Measurements from ENCODE around the gene LRRFIP2.

LRRFIP2 gene

DNA sequence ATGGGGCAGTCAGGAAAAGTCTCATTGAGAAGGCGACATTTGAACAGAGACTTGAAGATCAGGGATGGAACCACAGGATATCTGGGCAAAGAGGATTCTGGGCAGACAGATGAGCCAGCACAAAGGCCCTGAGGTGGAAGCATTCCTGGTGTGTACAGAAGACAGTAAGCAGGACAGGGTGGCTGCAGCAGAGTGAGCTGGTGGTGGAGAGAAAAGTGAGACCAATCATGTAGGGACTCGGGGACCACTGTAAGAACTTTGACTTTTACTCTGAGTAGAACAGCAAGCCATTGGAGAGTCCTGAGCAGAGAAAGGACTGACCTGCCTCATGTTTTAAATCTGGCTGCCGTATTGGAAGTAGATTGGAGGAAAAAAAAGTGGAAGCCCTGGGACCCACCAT, 29.9 kb upstream of the LRRFIP2 start:
- Histone ChIP-seq H3K36me3 (no peaks in the 10 kb centered on the region), H3K27ac (no peak overlapping the region), H3K4me3 (ENCODE audit: low read depth, low read length) (no peak overlapping the region), H3K27me3 (ENCODE audit: insufficient read depth, low read depth, severe bottlenecking) (no peaks in the 10 kb centered on the region), H3K9me3 (ENCODE audit: severe bottlenecking) (no peaks in the 10 kb centered on the region)
- TF ChIP-seq, protein P1, sequence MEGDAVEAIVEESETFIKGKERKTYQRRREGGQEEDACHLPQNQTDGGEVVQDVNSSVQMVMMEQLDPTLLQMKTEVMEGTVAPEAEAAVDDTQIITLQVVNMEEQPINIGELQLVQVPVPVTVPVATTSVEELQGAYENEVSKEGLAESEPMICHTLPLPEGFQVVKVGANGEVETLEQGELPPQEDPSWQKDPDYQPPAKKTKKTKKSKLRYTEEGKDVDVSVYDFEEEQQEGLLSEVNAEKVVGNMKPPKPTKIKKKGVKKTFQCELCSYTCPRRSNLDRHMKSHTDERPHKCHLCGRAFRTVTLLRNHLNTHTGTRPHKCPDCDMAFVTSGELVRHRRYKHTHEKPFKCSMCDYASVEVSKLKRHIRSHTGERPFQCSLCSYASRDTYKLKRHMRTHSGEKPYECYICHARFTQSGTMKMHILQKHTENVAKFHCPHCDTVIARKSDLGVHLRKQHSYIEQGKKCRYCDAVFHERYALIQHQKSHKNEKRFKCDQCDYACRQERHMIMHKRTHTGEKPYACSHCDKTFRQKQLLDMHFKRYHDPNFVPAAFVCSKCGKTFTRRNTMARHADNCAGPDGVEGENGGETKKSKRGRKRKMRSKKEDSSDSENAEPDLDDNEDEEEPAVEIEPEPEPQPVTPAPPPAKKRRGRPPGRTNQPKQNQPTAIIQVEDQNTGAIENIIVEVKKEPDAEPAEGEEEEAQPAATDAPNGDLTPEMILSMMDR (IDR thresholded peaks at IDR 0.05; ENCODE audit: low read depth, low read length) = no peak
- DNase-seq = no peak

DNA sequence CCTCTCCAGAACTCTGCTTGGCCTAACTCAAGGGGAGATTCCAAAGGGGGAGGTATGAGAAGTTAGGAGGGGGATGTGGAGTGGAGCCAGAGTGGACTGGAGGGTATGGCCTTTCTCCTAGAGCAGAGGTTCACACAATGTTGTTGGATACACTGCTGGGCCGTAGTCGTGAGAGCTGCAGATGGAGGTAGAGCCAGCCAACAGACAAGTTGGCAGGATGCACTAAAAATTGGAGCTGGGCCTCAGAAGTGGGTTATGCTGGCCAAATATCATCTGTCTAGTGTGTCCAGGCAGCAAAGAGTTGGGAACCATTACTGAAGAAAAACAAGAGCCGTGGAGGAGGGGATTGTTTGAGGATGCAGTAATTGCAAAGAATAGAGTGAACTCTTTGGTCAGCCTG, 27.7 kb upstream of the LRRFIP2 start:
- TF ChIP-seq, protein P1 (IDR thresholded peaks at IDR 0.05; ENCODE audit: low read depth, low read length) = no peak
- Histone ChIP-seq H3K27me3 (ENCODE audit: insufficient read depth, low read depth, severe bottlenecking) (no peaks in the 10 kb centered on the region), H3K9me3 (ENCODE audit: severe bottlenecking) (no peaks in the 10 kb centered on the region), H3K27ac (no peak overlapping the region), H3K36me3 (no peaks in the 10 kb centered on the region), H3K4me3 (ENCODE audit: low read depth, low read length) (no peak overlapping the region)
- DNase-seq = no peak

DNA sequence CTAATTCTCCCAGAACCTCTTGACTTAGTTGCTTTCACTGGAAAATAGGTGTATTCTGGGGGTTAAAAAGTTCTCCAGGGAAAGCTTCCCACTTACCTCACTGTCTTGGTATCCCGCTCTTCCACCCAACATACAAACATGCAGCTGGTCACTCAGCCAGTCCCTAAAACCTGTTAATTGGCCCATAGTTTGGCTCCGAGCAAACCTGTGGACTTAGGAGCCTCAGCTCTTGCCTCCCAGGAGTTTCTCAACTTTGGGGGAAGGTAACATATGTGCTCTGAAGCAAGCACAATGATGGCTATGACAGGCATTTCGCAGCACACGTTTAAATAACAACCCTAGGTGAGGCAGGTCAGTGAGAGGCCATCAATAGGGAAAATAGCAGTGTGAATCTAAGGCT, 25.8 kb upstream of the LRRFIP2 start:
- H3K27me3 ChIP-seq (ENCODE audit: insufficient read depth, low read depth, severe bottlenecking) = no peaks in the 10 kb centered on the region
- no peak overlapping the region for H3K27ac ChIP-seq
- no peak overlapping the region for H3K4me3 ChIP-seq (ENCODE audit: low read depth, low read length)
- DNase-seq = no peak
- no peaks in the 10 kb centered on the region for H3K9me3 ChIP-seq (ENCODE audit: severe bottlenecking)
- no peaks in the 10 kb centered on the region for H3K36me3 ChIP-seq
- TF ChIP-seq, protein P1 (IDR thresholded peaks at IDR 0.05; ENCODE audit: low read depth, low read length) = no peak

DNA sequence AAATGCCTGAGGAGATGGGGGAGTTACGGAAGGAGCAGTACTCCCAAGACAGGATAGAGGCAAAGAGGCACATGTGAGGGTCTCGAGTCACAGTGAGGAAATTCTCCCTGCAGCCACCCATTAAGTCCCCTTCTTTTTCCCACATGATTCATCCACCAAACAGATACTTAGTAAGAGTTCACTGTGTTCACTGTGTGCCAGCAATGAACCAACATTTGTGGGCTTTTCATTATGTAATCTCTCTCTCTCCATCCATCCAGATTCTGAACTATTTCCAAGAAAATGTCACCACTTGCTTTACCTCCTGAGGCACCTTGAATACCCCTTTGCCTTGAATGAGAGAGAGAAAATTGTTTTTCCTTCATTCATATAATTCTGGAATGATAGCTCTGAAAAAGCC, 24.6 kb upstream of the LRRFIP2 start:
- Histone ChIP-seq H3K27ac (no peak overlapping the region), H3K36me3 (no peaks in the 10 kb centered on the region), H3K27me3 (ENCODE audit: insufficient read depth, low read depth, severe bottlenecking) (no peaks in the 10 kb centered on the region), H3K4me3 (ENCODE audit: low read depth, low read length) (no peak overlapping the region), H3K9me3 (ENCODE audit: severe bottlenecking) (no peaks in the 10 kb centered on the region)
- no peak for DNase-seq
- TF ChIP-seq, protein P1 (IDR thresholded peaks at IDR 0.05; ENCODE audit: low read depth, low read length) = no peak

DNA sequence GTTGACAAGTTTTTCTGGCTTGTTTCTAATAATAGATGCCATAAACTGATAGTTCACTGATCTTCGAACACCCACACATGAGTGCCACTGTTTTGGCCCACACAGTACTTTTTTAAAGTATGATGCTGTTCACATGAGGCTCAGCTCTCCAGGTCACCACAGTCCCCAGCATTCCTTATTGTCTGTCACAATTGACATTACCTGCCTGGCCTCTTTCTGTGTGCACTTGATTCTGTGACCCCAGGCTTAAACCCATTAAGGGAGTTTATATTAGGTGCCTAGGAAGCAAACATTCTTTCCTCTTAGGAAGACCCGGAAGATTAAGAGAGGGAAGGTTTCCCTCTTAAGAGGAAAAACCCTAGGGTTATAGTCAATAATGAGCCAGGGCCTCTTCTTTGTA, 24.2 kb upstream of the LRRFIP2 start:
- DNase-seq = no peak
- Histone ChIP-seq H3K4me3 (ENCODE audit: low read depth, low read length) (no peak overlapping the region), H3K9me3 (ENCODE audit: severe bottlenecking) (no peaks in the 10 kb centered on the region), H3K27me3 (ENCODE audit: insufficient read depth, low read depth, severe bottlenecking) (no peaks in the 10 kb centered on the region), H3K36me3 (no peaks in the 10 kb centered on the region), H3K27ac (no peak overlapping the region)
- TF ChIP-seq, protein P1 (IDR thresholded peaks at IDR 0.05; ENCODE audit: low read depth, low read length) = no peak

DNA sequence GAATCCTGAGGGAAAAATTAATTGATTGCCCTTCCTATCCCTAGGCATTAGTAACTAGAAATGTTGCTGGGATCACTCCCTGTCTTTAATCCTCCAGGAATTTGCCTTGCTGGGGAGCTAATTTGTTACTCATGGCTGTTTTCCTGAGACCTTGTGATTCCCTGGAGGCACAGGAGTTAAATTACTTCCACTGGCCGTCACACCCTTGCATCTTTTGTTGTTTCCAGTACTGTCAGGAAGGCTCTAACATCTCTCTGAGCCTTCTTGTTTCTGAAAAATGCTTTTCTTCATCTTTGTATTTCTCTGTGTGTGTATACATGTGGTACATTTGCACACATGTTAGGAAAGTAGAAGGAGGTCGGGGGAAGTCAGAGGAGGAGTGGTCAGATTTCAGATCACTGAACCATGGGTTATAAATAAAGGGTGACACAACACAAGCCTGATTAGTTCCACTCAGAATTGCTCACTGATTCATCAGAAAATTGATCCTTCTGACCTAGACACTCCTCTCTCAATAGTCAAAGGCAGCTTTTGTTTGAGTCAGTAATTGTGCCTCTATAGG, 23.5 kb upstream of the LRRFIP2 start:
- Histone ChIP-seq H3K27ac (no peak overlapping the region), H3K27me3 (ENCODE audit: insufficient read depth, low read depth, severe bottlenecking) (no peaks in the 10 kb centered on the region), H3K9me3 (ENCODE audit: severe bottlenecking) (no peaks in the 10 kb centered on the region), H3K4me3 (ENCODE audit: low read depth, low read length) (no peak overlapping the region), H3K36me3 (no peaks in the 10 kb centered on the region)
- DNase-seq = no peak
- TF ChIP-seq, protein P1 (IDR thresholded peaks at IDR 0.05; ENCODE audit: low read depth, low read length) = no peak

Measured in WERI-Rb-1 (cell line).